ENCODE data around the gene SIT1.

Gene SIT1

DNA sequence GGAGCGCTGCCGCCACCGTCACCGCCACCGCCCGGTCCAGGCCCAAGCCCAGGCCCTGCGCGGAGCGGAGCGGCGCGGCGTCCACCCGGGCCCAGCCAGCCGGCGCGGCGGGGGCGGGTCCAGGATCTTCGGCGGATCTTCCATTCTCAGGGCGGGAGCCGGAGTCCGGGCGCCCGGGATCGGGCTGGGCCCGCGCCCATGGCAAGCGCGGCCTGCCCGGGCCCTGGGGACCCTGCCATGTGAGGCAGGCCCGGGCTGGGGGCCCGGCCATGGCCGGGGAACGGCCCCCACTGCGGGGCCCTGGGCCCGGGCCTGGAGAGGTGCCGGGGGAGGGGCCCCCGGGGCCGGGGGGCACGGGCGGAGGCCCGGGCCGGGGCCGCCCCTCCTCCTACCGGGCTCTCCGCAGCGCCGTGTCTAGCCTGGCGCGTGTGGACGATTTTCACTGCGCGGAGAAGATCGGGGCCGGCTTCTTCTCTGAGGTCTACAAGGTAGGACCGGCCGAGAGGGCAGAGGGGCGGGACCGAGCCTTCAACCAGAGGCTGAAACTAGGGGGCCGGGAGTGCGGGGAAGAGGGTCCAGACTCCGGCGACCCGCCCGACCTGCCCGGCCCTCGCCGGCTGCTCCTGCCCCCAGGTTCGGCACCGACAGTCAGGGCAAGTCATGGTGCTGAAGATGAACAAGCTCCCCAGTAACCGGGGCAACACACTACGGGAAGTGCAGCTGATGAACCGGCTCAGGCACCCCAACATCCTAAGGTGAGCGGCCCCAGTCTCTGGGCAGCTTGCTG lies 45.2 kb downstream of the SIT1 start:
- peak; percentile 19 for DNase-seq (ENCODE audit: low read depth)

- peak; percentile 63 for DNase-seq (ENCODE audit: low read depth)
Observed at GRCh38 chr9:35604578-35605350, 46.0 kb downstream of the SIT1 start, which contains the start of gene TESK1. Gene TESK1, plus strand, starts transcription at chr9:35605262. Its CDS starts 358 bp downstream, at chr9:35605620.

- DNase-seq (ENCODE audit: low read depth): peak; percentile 100
Observed at GRCh38 chr9:35603986-35604577, 46.6 kb downstream of the SIT1 start.

GRCh38 chr9:35603506-35603985 lies 47.2 kb downstream of the SIT1 start:
- DNase-seq (ENCODE audit: low read depth): peak; percentile 93

DNA sequence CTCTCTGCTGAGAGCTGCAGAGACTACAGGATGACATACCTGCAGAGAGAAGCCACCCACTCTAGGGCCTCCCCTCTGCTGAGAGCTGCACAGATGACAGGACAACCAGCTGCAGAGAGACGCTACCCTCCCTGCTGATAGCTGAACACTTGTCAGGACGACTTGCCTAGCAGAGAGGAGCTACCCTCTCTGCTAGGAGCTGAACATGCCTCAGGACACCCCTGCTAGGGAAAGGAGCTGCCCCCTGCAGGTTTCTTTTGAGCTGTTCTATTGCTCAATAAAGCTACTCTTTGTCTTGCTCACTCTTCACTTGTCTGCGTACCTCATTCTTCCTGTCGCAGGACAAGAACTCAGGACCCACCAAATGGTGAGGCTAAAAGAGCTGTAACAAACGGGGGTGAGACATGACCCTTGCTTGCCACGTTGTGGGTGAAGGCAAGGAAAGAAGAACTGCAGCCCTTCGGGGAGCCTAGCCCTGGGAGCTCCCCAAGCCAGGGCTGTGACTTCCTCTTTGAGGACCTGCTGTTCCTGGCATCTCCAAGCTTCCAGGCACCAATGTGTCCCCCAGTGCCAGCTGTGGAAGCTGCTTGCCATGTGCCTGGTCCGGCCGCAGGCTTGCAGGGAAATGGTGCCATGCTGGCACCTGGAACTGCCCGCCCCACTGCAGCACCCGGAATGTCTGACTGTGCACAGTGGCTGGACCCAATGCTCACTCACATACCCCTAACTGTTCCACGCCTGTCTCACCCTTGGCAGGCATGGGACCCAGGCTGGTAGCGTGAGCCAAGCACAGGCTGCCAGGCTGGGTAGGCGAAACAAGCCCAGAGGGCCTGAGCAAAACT lies 50.7 kb downstream of the SIT1 start:
- no peak for DNase-seq (ENCODE audit: low read depth)

All from iris pigment epithelial cell (primary cell).